Mucosa of descending colon (tissue), 3 donors: ENCODE measurements around the gene MIEF1. TPM values are rescaled to one million over a fixed set of nuclear protein-coding genes. Genes with fewer than 3 reads are reported as not detected.
"Not testable (repeated sequence)": the region's sequence is repeated elsewhere in the genome, so short reads cannot be mapped to it uniquely, and the experiment has no call there.

Experiments
- ATAC-seq: fragments of 200-7000 bp; cut with Tn5 transposase; one replicate; pipeline ENCODE4 v1.9.1; 2020; ENCODE audit warnings: mild to moderate bottlenecking, moderate library complexity
- DNase-seq, 3 donors: peaks; one replicate each; pipeline ENCODE4 v3.0.0-alpha.2; 2020
- H3K36me3 ChIP-seq: fragments of 200-600 bp; one replicate; pipeline ENCODE4 v1.8.0; 2021; ENCODE audit warnings: low read depth, mild to moderate bottlenecking
- H3K4me1 ChIP-seq: fragments of 200-600 bp; one replicate; pipeline ENCODE4 v1.8.0; 2021; ENCODE audit warnings: low read depth, mild to moderate bottlenecking
- H3K4me3 ChIP-seq: fragments of 200-600 bp; one replicate; pipeline ENCODE4 v1.8.0; 2021; ENCODE audit warnings: mild to moderate bottlenecking
- H3K9me3 ChIP-seq: fragments of 200-600 bp; one replicate; pipeline ENCODE4 v1.8.0; 2021; ENCODE audit warnings: mild to moderate bottlenecking
- CTCF ChIP-seq: fragments of 200-600 bp; IDR thresholded peaks from one replicate; pipeline ENCODE4 v1.8.0; 2022; ENCODE audit warnings: antibody characterized with exemption, mild to moderate bottlenecking
- intact Hi-C, 2 donors: fragments of 100-400 bp; cut with DNase I in 1 of 2; cut with micrococcal nuclease in 1 of 2; formaldehyde crosslinking; loops; one replicate each; pipeline versions ENCODE4 v1.11.0 to v1.11.1; 2022; cut with DNase I, micrococcal nuclease
- total RNA-seq, 3 donors: library from RNA; stranded (reverse); fragmentation: NEBNext Ultra II Directional in 2 of 3; extraction: Animal tissue kit (Norgen Biotek cat#: 25700) in 2 of 3; gene quantifications; one replicate each; pipeline versions ENCODE4 v1.2.1 to v1.2.4, GENCODE V29; 2021 to 2023
- donor health status: DM: no; HTN: no; CAD: no; lungs with moderate emphysema.
- donor health status: DM: no; HTN: no; CAD: no.
- donor health status: DM: no; HTN: yes; CAD: no.

Gene MIEF1
- total RNA-seq, 3 donors from 2014 or later: 29.8 to 38.4 (median 34.0) TPM

GRCh38 chr22:39518996-39519680 is 17.0 kb downstream of the MIEF1 start:
- H3K36me3 ChIP-seq: peaks cover under 1% of the 10 kb centered on the region
- ATAC-seq: peak; percentile 4
- peaks cover 30% of the 10 kb centered on the region for H3K4me1 ChIP-seq

GRCh38 chr22:39519681-39520225 is 17.7 kb downstream of the MIEF1 start:
- peak; percentile 97 to 99 (median 98) for DNase-seq
- no peaks in the 10 kb centered on the region for H3K9me3 ChIP-seq
- TF ChIP-seq CTCF: no peak
- ATAC-seq: peak; percentile 85
- intact Hi-C loops: no loop called here
- peaks cover 6% of the 10 kb centered on the region for H3K36me3 ChIP-seq
- peaks cover 30% of the 10 kb centered on the region for H3K4me1 ChIP-seq
- peak overlapping the region; percentile 100 for H3K4me3 ChIP-seq

More at GRCh38 chr22:39518996-39519680, 17.0 kb downstream of the MIEF1 start:
- DNase-seq: no peak
- intact Hi-C loops: no loop called here
- peak overlapping the region; percentile 100 for H3K4me3 ChIP-seq
- TF ChIP-seq CTCF: no peak
- no peaks in the 10 kb centered on the region for H3K9me3 ChIP-seq

GRCh38 chr22:39520226-39521105 is 18.4 kb downstream of the MIEF1 start, which contains the start of gene ATF4:
Gene ATF4, plus strand, starts transcription at chr22:39520562. Its CDS starts 884 bp downstream, at chr22:39521446.
- peaks cover 34% of the 10 kb centered on the region for H3K4me1 ChIP-seq
- DNase-seq (peak; percentile 93 to 97 (median 94)), ATAC-seq (peak; percentile 71)
- H3K4me3 ChIP-seq: peak within 1 kb of the TSS; percentile 100
- peaks cover 6% of the 10 kb centered on the region for H3K36me3 ChIP-seq
- intact Hi-C loops: no loop called here
- no peak for TF ChIP-seq CTCF
- H3K9me3 ChIP-seq: no peaks in the 10 kb centered on the region

- H3K9me3 ChIP-seq, ATAC-seq, H3K36me3 ChIP-seq, intact Hi-C loops: not testable (repeated sequence)
- Histone ChIP-seq H3K4me3 (peak overlapping the region; percentile 100), H3K4me1 (peaks cover 34% of the 10 kb centered on the region)
- DNase-seq: peak in 1 of 3 donors; percentile 36
Measured at GRCh38 chr22:39521106-39521885, 19.2 kb downstream of the MIEF1 start.

GRCh38 chr22:39522091-39522490 is 20.0 kb downstream of the MIEF1 start:
- H3K4me3 ChIP-seq, DNase-seq, ATAC-seq, H3K36me3 ChIP-seq, intact Hi-C loops, H3K9me3 ChIP-seq: not testable (repeated sequence)
- peaks cover 35% of the 10 kb centered on the region for H3K4me1 ChIP-seq
